Measurements from ENCODE around the gene AJAP1.

AJAP1 gene

DNA sequence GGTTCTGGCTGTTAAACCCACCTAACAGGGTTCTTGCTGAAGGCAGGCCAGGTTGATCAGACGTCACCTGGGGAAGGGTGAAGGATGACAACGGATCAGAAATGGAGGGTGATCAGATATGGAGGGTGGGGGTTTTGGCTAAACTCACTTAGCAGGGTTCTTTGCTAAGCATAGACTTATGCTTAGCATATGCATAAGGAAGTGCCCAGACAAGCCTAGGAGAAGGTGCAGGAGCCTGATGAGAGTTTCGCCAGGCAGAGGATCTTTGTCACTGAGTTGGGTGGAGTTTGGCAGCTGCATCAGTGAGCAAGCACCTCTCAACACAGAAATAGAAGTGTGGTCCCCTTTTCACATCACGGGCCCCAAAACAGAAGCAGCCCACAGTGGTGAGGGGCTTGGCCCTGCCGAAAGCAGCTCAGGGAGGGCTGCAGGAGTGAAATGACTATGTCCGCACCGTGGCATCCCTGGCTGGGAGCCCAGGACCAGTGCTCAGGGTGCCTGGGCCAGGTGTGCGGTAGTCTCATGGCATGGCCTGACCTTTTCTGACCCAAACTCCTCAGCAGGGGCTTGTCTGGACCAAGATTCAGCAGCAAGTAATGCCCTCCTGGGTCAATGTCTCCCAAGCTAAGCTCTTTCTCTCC lies 101.6 kb downstream of the AJAP1 start:
- TF ChIP-seq, protein P1, sequence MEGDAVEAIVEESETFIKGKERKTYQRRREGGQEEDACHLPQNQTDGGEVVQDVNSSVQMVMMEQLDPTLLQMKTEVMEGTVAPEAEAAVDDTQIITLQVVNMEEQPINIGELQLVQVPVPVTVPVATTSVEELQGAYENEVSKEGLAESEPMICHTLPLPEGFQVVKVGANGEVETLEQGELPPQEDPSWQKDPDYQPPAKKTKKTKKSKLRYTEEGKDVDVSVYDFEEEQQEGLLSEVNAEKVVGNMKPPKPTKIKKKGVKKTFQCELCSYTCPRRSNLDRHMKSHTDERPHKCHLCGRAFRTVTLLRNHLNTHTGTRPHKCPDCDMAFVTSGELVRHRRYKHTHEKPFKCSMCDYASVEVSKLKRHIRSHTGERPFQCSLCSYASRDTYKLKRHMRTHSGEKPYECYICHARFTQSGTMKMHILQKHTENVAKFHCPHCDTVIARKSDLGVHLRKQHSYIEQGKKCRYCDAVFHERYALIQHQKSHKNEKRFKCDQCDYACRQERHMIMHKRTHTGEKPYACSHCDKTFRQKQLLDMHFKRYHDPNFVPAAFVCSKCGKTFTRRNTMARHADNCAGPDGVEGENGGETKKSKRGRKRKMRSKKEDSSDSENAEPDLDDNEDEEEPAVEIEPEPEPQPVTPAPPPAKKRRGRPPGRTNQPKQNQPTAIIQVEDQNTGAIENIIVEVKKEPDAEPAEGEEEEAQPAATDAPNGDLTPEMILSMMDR (IDR thresholded peaks at IDR 0.05; ENCODE audit: insufficient read depth, low read length, poor library complexity, severe bottlenecking), result no peak
- DNase-seq (ENCODE audit: extremely low read depth, insufficient read length), result no peak
- H3K27me3 ChIP-seq (replicated peaks; ENCODE audit: control insufficient read depth, insufficient read depth, low read length), result no peaks in the 10 kb centered on the region
- no peaks in the 10 kb centered on the region for H3K36me3 ChIP-seq (ENCODE audit: control insufficient read depth, insufficient read depth, low read length)
- H3K4me3 ChIP-seq (replicated peaks; ENCODE audit: low read depth, low read length), result no peak overlapping the region

DNA sequence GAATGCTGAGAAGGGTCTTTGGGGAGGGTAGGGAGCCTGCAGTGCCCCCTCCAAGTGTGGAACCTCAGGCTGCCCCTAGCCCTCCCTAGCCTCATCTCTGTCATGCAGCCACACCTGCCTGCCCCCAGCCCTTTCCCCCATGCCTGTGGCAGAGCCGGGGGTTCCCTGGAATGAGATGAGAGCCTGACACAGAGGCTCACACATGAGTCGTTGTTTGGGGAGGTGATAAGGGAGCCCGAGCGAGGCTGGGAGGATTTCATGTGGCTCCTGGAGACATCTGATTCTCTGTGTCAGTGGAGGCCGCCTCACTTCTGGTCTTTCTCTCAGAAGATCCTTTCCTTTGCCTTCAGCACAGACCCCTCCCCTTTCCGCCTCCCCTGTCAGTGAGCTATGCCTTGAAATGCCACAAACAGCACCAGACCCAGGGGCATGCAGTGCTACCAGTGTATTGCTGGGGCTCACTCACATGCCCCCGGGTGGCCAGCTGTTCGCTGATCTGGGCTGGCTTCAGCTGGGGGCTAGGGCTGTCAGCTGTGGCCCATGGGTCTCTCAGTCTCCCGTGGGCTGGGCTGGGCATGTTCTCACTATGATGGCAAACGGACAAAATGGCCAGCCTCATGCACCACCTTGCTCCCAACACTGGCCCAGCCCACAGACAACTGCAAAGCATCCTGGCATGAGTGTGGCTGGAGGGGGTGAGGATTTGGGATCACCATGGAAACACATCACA lies 102.6 kb downstream of the AJAP1 start:
- TF ChIP-seq, protein P1 (IDR thresholded peaks at IDR 0.05; ENCODE audit: insufficient read depth, low read length, poor library complexity, severe bottlenecking), result no peak
- no peaks in the 10 kb centered on the region for H3K27me3 ChIP-seq (replicated peaks; ENCODE audit: control insufficient read depth, insufficient read depth, low read length)
- no peak overlapping the region for H3K4me3 ChIP-seq (replicated peaks; ENCODE audit: low read depth, low read length)
- no peak for DNase-seq (ENCODE audit: extremely low read depth, insufficient read length)
- H3K36me3 ChIP-seq (ENCODE audit: control insufficient read depth, insufficient read depth, low read length), result no peaks in the 10 kb centered on the region

DNA sequence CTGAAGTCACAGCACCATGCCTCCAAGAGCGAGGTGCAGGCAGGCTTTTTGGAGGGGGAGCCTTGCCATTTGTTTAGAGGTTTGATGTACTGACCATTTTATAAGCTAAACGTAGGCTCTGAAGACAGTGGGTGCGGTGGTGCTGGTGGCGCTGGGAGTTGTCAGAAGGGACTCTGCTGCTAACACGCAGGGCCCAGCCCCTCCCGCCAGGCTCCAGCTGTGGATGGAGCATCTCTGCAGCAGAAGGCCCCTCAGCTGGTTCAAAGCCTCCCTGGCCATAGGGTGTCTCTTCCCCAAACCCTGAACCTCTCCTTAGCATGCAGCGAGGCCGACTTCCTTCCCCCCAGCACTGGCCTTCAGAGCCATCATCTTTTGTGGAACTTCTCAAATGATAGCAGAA lies 105.3 kb downstream of the AJAP1 start:
- no peak for DNase-seq (ENCODE audit: extremely low read depth, insufficient read length)
- TF ChIP-seq, protein P1 (IDR thresholded peaks at IDR 0.05; ENCODE audit: insufficient read depth, low read length, poor library complexity, severe bottlenecking), result no peak
- Histone ChIP-seq H3K36me3 (ENCODE audit: control insufficient read depth, insufficient read depth, low read length) (no peaks in the 10 kb centered on the region), H3K4me3 (replicated peaks; ENCODE audit: low read depth, low read length) (no peak overlapping the region), H3K27me3 (replicated peaks; ENCODE audit: control insufficient read depth, insufficient read depth, low read length) (no peaks in the 10 kb centered on the region)

DNA sequence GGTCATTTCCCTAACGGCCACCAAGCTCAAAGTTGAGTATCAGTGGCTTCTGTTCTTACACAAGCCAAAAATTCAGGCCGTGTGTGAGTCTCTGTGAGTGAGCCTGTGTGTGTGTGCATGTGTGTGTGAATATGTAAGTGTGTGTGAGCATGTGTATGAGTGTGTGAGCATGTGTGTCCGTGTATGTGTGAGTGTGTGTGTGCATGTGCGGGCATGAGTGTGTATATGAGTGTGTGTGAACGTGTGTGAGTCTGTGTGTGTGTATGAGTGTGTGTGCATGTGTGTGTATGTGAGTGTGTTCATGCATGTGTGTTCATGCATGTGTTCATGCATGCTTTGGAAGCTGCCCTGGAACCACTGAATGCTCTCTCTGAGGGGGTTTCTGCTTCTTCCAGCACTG lies 105.7 kb downstream of the AJAP1 start:
- DNase-seq (ENCODE audit: extremely low read depth, insufficient read length), result no peak
- TF ChIP-seq, protein P1 (IDR thresholded peaks at IDR 0.05; ENCODE audit: insufficient read depth, low read length, poor library complexity, severe bottlenecking), result no peak
- Histone ChIP-seq H3K4me3 (replicated peaks; ENCODE audit: low read depth, low read length) (no peak overlapping the region), H3K36me3 (ENCODE audit: control insufficient read depth, insufficient read depth, low read length) (no peaks in the 10 kb centered on the region), H3K27me3 (replicated peaks; ENCODE audit: control insufficient read depth, insufficient read depth, low read length) (no peaks in the 10 kb centered on the region)

DNA sequence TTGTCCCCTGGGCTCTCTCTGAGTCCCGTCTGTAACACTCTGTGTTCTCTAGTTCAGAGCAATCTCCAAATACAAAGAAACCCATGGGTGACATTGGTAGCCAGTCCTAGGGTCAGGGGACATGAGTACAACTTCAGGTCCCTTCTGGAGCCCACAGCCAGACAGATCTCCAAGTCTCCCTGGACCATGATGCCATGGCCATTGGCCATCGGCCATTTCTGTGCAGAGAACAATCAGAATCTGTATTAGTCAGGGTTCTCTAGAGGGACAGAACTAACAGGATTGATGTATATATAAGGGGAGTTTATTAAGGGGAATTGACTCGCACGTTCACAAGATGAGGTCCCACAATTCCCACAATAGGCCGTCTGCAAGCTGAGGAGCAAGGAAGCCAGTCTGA lies 106.9 kb downstream of the AJAP1 start:
- TF ChIP-seq, protein P1 (IDR thresholded peaks at IDR 0.05; ENCODE audit: insufficient read depth, low read length, poor library complexity, severe bottlenecking), result no peak
- H3K27me3 ChIP-seq (replicated peaks; ENCODE audit: control insufficient read depth, insufficient read depth, low read length), result no peaks in the 10 kb centered on the region

More for the DNA sequence above, 106.9 kb downstream of the AJAP1 start:
- no peak overlapping the region for H3K4me3 ChIP-seq (replicated peaks; ENCODE audit: low read depth, low read length)
- no peaks in the 10 kb centered on the region for H3K36me3 ChIP-seq (ENCODE audit: control insufficient read depth, insufficient read depth, low read length)
- DNase-seq (ENCODE audit: extremely low read depth, insufficient read length), result no peak

Data from GM06990 (cell line).